ENCODE measurements around the gene CENATAC. TPM values are rescaled to one million over a fixed set of nuclear protein-coding genes. Genes with fewer than 3 reads are reported as not detected.

CENATAC gene
- total RNA-seq, 4 donors from 2014 or later = 36.9 to 66.9 (median 50.9) TPM

GRCh38 chr11:119024430-119025098 lies 26.6 kb downstream of the CENATAC start:
- no peak for TF ChIP-seq CTCF (IDR thresholded peaks at IDR 0.05)
- DNase-seq (ENCODE audit: low spot score) = no peak
- no peak for ATAC-seq (ENCODE audit: low FRiP score)

- no peak for TF ChIP-seq CTCF (IDR thresholded peaks at IDR 0.05)
- ATAC-seq (ENCODE audit: low FRiP score) = no peak
- DNase-seq (ENCODE audit: low spot score) = no peak
These were observed 27.1 kb downstream of the CENATAC start for GRCh38 chr11:119025099-119025473.

GRCh38 chr11:119025541-119025940 lies 27.6 kb downstream of the CENATAC start:
- no peak for TF ChIP-seq CTCF (IDR thresholded peaks at IDR 0.05)
- no peak for ATAC-seq (ENCODE audit: low FRiP score)
- no peak for DNase-seq (ENCODE audit: low spot score)

- no peak for ATAC-seq (ENCODE audit: low FRiP score)
- no peak for DNase-seq (ENCODE audit: low spot score)
- no peak for TF ChIP-seq CTCF (IDR thresholded peaks at IDR 0.05)
These were observed 28.2 kb downstream of the CENATAC start for GRCh38 chr11:119025978-119026766.

GRCh38 chr11:119026970-119027369 lies 29.0 kb downstream of the CENATAC start:
- no peak for TF ChIP-seq CTCF (IDR thresholded peaks at IDR 0.05)
- ATAC-seq (ENCODE audit: low FRiP score) = no peak

GRCh38 chr11:119027561-119028345 lies 29.8 kb downstream of the CENATAC start:
- TF ChIP-seq CTCF (IDR thresholded peaks at IDR 0.05) = no peak
- DNase-seq (ENCODE audit: low spot score) (no peak), ATAC-seq (ENCODE audit: low FRiP score) (no peak)

More at GRCh38 chr11:119026970-119027369, 29.0 kb downstream of the CENATAC start:
- DNase-seq (ENCODE audit: low spot score) = no peak

All from omental fat pad (tissue), 4 donors.